Non-pigmented ciliary epithelial cell (primary cell): ENCODE data around the gene PHF11.
"Not testable (repeated sequence)": the region's sequence is repeated elsewhere in the genome, so short reads cannot be mapped to it uniquely, and the experiment has no call there.

ENCODE experiments used
- DNase-seq: peaks from one replicate; pipeline ENCODE4 v3.0.0-alpha.2; 2010; ENCODE audit warnings: low read depth

Gene PHF11

DNA sequence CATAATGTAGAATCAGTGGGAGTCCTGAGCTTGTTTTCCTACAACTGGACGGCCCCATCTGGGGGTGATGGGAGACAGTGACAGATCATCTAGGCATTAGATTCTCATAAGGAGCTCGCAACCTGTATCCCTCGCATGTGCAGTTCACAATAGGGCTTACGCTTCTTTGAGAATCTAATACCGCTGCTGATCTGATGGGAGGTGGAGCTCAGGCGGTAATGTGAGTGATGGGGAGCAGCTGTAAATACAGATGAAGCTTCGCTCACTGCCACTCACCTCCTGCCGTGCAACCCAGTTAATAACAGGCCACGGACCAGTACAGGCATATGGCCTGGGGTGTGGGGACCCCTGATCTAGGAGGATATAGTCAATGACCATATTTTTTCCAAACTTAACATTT is 50.8 kb downstream of the PHF11 start:
- DNase-seq: no peak

DNA sequence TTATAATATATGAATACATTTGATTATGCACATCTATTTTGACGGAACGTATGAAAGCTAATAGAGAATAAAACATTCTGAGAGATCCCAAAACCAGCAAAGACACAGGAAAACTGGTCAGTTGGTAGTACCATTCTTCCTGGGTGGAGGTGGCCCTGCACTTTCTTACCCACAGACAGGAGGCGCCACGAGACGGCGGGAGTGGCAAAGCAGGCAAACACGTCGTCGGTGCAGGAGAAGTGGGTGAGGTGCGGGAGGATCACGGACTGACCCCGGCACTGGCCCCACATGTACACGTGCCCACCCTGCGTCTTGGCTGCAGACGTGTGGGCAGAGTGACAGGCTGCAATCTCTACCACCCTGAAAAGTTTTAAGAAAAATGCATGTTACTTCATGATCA is 53.5 kb downstream of the PHF11 start:
- DNase-seq: no peak

DNA sequence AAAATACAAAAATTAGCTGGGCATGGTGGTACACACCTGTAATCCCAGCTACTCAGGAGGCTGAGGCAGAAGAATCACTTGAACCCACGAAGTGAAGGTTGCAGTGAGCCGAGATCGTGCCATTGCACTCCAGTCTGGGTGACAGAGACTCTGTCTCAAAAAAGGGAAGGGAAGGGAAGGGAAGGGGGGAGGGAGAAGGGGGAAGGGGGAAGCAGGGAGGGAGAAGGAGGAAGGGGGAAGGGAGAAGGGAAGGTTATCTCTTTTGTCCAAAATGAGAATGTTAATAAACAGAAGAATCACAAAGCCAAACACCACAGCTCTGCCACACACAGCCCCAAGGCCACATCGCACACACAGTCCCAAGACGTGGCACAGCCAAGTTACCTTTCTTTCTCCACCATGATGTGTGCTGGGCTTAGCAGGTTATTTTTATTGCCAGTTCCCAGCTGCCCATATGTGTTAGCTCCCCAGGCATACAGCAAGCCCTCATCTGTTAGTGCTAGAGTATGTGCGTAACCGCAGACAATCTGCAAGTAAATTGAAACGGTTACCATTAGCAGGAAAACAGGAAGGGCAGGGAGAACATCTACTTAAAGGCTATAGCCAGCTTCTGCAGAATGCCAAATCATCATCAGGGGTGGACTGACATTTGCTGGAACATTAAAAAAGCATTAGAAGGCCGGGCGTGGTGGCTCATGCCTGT is 55.3 kb downstream of the PHF11 start:
- no peak for DNase-seq

DNA sequence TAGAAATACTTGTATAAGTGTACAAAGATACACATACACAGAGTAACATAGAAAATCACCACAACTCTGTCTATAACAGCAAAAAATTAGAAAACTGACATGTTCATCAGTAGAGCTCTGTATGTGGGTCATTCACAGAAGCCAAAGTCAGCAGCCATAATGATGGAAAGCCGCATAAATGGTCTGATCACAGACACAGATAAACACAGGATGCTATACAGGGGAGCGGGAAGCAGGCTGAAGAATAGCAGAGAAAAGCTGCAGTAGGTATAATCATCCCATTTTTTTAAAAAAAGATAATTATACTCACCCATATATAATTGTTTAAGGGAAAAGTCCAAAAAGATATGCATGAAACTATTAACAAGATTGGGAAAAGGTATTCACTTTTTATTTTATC is 58.1 kb downstream of the PHF11 start:
- no peak for DNase-seq

DNA sequence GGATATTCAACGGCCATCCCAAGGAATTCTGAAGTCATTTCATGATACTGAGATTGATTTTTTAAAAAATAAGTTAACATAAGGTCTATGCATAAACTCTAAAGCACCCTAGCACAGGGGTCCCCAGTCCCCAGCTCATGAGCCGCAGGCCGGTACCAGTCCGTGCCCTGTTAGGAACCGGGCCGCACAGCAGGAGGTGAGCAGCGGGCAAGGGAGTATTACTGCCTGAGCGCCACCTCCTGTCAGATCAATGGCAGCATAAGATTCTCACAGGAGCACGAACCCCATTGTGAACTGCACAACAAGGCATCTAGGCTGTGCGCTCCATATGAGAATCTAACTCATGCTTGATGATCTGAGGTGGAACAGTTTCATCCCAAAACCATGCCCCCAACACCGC is 58.6 kb downstream of the PHF11 start:
- DNase-seq: no peak

DNA sequence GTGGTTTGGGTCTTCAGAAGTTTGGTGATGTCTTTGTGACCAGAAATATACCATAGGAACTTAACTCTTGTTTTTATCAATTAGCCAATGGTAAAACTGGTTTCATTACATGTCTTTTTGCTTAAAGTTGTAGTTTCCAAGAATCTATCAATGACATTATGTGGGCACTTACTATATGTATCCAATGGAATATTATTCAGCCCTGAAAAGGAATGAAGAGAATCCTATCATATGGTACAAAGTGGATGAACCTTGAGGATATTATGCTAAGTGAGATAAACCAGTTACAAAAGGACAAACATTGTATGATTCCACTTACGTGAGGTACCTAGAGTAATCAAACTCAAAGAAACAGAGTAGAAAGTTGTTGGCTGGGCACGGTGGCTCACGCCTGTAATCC is 63.3 kb downstream of the PHF11 start:
- DNase-seq: no peak

DNA sequence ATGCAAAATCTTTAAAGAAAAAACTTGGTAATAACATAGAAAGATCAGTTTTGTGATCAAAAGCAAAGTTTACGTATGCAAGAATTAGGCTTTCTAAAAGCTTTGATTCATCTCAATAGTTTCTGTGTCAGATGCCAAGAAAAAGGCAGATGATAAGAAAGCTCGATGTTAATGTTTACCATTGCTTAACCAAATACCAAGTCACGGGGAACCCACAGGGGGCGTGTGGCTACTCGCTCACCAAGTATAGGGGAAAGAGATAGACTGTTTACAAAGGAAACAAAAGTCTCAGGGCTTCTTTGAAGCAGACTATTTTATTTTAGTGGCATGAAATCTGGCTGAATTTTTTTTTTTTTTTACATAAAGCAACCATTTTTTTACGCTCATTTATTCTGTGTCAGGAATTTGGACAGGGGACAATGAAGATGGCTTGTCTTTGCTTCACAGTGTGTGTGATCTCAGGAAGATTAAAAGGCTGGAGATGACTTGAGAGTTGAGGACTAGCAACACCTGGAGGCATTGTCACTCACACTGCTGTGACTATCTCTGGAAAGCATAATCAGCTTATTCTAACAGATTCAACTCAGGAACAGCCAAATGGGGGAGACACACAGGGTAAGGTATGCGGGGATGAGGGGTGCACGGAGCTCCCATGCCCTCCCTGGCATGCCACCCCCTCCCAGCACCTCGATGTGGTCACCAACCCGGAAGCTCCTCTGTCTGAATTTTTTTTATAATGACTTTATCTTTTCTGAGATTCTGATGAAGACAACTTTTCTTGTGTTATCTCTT is 64.7 kb downstream of the PHF11 start:
- DNase-seq: no peak

DNA sequence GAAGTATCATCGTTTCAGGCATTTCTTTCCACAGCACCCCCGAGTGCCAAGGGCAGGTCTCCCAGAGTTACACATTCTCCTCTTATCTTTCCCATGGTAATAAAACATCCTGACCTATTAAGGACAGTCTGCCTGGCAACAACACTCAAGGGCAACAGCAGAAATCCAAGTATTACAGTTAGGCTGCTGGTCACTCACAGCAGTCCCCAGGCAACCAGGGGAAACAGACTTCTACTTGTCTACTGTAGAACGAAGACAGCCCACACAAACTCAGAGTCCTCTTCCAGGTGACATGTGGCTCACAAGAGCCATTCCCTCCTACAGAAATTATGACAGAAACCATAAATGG is 65.3 kb downstream of the PHF11 start:
- DNase-seq: no peak

DNA sequence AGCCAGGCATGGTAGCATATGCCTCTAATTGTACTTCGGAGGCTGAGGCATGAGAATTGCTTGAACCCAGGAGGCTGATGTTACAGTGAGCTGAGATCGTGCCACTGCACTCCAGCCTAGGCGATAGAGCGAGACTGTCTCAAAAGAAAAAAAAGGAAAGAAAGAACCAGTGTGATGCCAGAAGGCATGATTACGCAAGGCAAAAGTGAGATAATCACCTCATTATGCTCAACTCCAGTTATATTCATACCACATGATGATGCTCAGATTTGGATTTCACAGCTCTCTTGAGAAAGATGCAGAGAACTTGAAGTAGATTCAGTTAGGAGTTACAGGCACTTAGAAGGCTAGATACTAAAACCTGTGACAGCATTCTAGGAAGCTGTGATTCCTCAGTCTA is 67.8 kb downstream of the PHF11 start:
- no peak for DNase-seq

DNA sequence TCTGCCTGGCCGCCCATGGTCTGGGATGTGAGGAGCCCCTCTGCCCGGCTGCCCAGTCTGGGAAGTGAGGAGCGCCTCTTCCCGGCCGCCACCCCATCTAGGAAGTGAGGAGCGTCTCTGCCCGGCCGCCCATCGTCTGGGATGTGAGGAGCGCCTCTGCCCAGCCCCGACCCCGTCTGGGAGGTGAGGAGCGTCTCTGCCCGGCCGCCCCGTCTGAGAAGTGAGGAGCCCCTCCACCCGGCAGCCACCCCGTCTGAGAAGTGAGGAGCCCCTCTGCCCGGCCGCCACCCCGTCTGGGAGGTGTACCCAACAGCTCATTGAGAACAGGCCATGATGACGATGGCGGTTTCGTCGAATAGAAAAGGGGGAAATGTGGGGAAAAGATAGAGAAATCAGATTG is 69.7 kb downstream of the PHF11 start:
- DNase-seq: not testable (repeated sequence)

DNA sequence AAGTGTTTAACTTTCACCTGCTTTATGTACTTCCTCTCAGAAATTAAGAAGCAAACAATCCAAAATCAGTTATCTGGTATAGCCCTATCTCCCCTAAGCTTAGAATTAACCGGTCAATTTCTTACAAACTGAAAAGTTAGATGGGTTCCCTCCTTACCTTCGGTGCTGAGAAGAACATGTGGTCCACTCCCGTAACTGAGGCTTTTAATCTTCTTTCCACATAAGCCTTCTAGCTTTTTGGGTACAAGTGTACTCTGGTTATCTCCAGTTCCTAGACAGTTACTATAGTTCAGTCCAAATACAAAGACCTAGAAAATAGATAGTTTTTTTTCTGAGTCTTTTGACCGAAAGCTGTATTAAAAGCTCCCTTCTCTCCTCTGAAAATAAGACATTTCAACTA is 70.7 kb downstream of the PHF11 start:
- no peak for DNase-seq

DNA sequence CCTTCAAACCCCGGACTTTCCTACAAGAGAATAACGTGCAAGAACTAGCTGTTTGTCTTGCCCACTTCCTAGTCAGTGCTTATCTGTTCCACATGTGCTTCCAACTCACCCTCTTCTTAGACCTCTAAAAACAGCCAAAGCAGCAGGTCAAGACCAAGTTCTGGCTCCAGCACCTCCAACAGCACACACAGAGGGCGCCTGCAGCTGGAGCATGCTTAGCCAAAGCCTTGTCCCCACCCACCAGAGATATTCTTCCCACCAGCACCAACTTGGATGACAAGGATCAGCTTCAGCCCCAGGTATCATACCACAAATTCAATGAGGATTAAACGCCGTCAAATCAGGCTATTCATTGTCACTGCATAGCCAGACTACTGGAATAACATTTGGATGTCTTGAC is 71.7 kb downstream of the PHF11 start:
- no peak for DNase-seq

DNA sequence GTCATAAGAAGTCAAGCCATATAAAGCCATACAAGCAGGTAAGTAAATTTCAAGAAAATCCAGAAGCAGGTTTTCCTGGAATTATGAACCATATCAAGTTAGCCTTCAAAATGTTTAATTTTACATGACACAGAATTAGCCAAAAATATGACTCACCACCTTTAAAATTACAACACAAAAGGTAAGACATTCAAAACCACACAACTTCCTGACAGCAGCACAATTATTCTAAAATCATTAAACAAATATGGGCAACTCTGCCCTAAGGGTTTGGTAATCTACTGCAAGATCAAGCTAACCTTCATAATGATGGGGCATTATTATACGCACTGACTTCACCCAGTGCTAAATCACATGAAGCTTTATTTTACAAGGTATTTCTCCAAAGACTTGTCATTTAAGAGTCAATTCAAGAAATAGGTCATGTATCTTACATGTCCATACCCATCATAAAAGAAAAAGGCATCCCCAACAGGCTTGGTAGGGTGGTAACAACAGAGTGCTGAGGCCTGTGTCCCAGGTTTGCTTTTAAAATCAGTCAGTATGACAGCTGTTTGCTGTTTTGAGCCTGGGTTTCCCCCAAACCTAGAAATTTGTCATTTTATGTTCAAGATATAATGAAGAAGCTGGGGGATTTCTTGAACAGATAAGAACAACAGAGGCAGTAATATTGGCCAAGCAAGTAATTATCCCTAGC is 74.4 kb downstream of the PHF11 start:
- DNase-seq: no peak

DNA sequence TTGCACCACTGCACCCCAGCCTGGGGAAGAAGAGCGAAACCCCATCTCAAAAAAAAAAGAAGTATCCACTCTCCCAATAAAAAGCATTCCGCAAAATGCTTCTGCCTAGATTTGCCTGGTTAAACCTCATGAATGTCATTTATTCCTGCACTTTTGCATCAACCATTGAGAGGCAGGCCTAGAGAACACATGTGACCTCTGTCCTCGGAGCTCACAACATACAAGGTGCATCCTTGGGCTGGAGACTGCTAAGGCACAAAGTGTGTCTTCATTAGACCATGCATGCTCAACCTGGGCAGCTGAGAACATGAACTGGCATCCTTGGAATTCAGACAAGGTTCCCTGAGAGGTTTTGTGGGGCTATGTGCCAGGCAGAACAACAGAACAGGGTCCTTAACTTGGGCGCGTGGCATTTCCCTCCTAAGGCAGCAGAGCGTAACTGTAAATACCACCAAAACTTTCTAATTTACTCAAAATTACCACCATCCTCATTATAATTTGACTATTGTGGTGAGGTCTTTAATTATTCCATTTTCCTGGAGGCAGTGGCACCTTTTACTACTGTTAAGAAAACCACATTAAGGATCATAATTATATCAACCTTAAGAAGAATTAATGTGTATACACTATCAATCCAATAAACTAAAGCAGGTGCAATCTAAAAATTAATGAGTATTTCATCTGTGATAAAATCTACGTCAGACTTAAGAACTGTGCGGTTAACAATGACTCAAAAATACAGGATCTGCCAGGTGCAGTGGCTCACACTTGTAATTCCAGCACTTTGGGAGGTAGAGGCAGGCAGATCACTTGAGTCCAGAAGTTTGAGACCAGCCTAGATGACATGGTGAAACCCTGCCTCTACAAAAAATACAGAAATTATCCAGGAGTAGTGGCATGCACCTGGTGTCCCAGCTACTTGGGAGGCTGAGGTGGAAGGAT is 75.8 kb downstream of the PHF11 start:
- no peak for DNase-seq
